ENCODE data around the gene GPR137B. TPM values are rescaled to one million over a fixed set of nuclear protein-coding genes. Genes with fewer than 3 reads are reported as not detected.

The GPR137B gene
- total RNA-seq, 1 donor from 2014 or later = 14.8 TPM

DNA sequence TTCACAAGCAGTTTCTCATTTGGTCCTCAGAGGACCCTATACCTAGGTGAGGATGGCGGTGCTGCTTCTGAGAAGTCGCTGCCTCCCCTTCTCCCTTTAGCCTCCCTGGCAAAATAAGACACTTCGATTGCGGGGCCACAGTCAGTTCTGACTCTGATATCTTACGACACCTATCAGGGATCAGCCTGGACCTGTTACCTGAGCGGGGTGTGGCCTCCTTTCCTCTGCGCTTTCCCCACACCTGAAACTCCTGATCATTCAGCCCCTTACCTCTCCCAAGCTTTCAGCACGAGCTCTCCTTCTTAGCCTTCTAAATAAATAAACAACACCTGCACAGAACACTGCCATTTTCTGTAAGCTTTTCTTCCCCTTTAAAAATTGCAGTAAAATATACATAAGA is 24.6 kb upstream of the GPR137B start:
- no peak overlapping the region for H3K4me3 ChIP-seq (ENCODE audit: low read depth, low read length)
- TF ChIP-seq, protein P1, sequence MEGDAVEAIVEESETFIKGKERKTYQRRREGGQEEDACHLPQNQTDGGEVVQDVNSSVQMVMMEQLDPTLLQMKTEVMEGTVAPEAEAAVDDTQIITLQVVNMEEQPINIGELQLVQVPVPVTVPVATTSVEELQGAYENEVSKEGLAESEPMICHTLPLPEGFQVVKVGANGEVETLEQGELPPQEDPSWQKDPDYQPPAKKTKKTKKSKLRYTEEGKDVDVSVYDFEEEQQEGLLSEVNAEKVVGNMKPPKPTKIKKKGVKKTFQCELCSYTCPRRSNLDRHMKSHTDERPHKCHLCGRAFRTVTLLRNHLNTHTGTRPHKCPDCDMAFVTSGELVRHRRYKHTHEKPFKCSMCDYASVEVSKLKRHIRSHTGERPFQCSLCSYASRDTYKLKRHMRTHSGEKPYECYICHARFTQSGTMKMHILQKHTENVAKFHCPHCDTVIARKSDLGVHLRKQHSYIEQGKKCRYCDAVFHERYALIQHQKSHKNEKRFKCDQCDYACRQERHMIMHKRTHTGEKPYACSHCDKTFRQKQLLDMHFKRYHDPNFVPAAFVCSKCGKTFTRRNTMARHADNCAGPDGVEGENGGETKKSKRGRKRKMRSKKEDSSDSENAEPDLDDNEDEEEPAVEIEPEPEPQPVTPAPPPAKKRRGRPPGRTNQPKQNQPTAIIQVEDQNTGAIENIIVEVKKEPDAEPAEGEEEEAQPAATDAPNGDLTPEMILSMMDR (conservative IDR thresholded peaks at IDR 0.05; ENCODE audit: low read depth, low read length) = no peak
- DNase-seq (ENCODE audit: low read depth) = no peak

DNA sequence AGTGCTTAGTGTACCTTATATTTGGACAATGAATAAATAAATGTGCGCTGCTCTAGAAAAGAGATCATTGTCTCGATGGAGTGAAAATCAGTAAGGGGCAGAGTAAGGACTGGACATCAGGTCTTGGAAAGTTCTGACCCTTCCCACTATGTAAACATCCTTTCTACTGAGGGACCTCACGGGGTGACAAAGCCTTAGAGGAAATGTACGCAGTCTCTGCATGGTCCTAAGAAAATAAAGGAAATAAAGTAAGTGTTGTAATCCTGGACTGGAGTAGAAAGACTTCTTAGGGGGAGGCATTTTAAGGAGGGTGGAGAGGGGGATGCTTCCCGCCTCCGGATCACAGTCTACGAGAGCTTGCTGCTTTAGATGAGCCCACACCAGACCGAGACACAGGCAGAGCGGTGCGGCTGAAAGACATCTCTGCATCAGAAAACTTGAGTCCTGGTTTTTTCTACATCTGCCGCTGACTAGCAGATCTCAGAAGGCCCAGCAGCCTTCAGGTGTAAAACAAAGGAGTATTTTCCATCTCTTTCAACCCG is 22.3 kb upstream of the GPR137B start:
- H3K4me3 ChIP-seq (ENCODE audit: low read depth, low read length) = no peak overlapping the region
- TF ChIP-seq, protein P1 (conservative IDR thresholded peaks at IDR 0.05; ENCODE audit: low read depth, low read length) = no peak
- DNase-seq (ENCODE audit: low read depth) = no peak

DNA sequence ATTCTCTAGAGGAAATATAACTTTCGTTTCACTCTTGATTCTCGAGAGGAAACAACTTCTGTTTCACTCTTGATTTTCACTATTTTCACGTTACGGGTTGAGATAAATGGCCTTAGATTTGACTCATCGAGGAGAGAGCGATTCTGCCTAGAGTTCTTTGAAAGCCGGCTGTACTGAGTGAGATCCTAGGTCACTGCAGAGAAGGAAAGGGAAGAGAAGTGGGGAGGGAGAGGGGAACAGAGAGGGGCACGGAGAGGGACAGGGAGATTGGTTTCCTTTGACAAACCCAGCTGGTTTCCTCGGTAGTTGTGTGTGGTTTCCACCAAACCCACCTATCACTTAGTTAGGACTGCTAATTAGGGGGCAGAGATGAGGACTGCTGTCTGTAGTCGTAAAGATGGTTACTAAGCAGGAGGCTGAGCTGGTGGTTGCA is 21.6 kb upstream of the GPR137B start:
- TF ChIP-seq, protein P1 (conservative IDR thresholded peaks at IDR 0.05; ENCODE audit: low read depth, low read length) = no peak
- no peak for DNase-seq (ENCODE audit: low read depth)
- H3K4me3 ChIP-seq (ENCODE audit: low read depth, low read length) = no peak overlapping the region

DNA sequence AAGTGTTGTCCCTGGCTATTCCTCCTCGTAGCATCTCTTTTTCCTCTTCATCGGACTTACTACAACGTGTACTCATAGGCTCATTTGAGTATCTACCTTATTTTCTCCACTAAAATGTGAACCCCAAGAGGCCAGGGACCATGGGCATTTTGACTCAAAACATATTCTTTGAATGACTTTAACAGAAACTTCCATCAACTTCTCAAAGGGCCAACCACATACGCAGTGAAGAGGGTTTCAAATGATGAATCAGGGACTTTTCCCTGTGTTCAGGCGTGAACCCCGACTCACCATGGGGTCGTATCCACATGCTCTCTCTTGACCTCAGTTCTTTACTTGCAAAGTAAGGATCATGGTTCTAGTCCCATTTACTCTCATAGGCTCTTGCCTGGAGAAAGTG is 20.2 kb upstream of the GPR137B start:
- no peak for DNase-seq (ENCODE audit: low read depth)
- H3K4me3 ChIP-seq (ENCODE audit: low read depth, low read length) = no peak overlapping the region
- TF ChIP-seq, protein P1 (conservative IDR thresholded peaks at IDR 0.05; ENCODE audit: low read depth, low read length) = no peak

DNA sequence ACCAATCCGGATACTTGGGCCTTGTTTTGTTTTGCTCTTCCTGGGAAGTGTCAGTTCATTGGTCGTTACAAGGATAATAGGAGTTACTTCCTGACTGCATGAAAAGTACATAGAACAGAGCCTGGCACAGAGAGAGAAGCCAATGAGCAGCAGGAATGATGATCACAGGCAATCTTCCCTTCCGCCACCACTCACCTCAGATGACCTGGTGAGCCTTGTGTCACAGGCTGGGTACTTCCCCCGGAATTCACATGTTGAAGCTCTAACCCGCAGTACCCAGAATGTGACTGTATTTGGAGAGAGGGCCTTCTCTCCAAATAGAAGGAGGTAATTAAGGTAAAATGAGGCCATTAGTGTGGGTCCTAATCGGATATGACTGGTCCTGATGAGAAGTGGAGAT is 18.8 kb upstream of the GPR137B start:
- TF ChIP-seq, protein P1 (conservative IDR thresholded peaks at IDR 0.05; ENCODE audit: low read depth, low read length) = no peak
- H3K4me3 ChIP-seq (ENCODE audit: low read depth, low read length) = no peak overlapping the region
- no peak for DNase-seq (ENCODE audit: low read depth)

DNA sequence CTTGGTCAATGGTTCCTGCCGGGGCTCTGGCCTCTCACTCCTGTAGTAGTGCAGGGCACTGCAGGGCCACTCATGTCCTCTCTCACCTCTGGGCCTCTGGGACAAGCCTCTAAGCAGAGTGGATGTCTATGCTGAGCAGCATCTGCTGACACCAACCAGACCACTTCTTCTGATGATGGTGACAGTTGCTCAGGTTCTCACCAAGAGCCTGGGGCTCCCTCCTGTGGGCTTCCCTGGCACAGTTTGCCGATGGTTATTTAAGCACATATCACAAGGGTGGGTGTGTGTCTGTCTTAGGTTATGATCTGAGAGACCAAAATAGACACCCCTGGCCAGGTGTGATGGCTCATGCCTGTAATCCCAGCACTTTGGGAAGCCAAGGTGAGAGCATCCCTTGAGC is 17.4 kb upstream of the GPR137B start:
- TF ChIP-seq, protein P1 (conservative IDR thresholded peaks at IDR 0.05; ENCODE audit: low read depth, low read length) = peak; percentile 16
- no peak overlapping the region for H3K4me3 ChIP-seq (ENCODE audit: low read depth, low read length)
- DNase-seq (ENCODE audit: low read depth) = no peak

DNA sequence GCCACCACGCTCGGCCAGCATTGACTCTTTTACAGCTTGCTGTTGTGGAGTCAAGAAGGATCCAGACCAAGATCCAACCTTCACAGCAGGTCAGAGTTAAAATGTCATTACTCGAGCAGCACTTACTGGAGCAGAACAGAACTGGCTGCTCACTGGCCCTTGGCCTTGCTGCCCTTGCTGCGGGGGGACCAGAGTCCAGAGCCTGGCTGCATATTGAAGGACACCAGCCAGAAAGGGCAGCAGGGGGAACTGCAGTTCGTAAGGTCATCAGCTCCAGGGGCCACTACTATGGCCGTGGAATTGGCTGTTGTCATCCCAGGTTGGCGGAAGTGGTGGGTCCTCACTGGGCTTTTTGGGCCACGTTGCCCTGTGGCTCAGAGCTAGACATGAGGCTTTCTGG is 15.3 kb upstream of the GPR137B start:
- H3K4me3 ChIP-seq (ENCODE audit: low read depth, low read length) = no peak overlapping the region
- no peak for DNase-seq (ENCODE audit: low read depth)
- TF ChIP-seq, protein P1 (conservative IDR thresholded peaks at IDR 0.05; ENCODE audit: low read depth, low read length) = no peak
